ENCODE data around the gene CNNM3.

Gene CNNM3

GRCh38 chr2:96816836-96817702 lies 1.0 kb downstream of the CNNM3 start:
- no peak for DNase-seq (ENCODE audit: low read depth in 2 of 2)

- DNase-seq (ENCODE audit: low read depth in 2 of 2), result no peak
Measured at GRCh38 chr2:96817882-96818281, 1.8 kb downstream of the CNNM3 start.

GRCh38 chr2:96819128-96819875 lies 3.2 kb downstream of the CNNM3 start:
- no peak for DNase-seq (ENCODE audit: low read depth in 2 of 2)

DNA sequence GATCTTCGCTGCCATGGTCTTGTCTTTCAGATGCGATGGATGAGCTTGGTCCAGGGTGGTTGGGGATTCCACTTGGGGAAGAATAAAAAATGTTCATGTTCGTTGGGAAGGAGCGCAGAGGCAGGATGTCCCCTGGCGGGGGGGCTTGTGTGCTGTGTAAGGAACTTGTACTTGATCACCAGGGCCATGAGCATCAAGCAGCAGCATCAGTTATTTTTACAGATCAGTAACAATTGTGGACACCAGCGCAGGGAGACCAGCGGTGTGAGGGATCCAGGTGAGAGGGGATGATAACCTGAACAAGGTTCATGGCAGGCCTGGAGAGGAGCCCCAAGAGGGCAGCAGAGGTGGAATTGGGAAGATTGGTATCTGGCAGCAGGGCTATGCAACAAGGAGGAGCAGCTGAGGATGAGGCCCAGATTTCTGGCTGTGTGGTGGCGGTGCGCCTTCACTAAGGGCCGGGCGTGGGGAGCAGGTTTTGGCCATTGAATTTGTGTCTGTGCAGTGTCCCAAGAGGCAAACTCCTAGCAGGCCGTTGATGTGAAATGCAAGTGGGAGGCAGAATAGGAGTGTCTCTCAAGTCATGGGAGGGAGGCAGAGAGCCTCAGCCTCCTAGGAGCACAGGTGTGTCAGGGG lies 3.9 kb downstream of the CNNM3 start:
- no peak for DNase-seq (ENCODE audit: low read depth in 2 of 2)

DNA sequence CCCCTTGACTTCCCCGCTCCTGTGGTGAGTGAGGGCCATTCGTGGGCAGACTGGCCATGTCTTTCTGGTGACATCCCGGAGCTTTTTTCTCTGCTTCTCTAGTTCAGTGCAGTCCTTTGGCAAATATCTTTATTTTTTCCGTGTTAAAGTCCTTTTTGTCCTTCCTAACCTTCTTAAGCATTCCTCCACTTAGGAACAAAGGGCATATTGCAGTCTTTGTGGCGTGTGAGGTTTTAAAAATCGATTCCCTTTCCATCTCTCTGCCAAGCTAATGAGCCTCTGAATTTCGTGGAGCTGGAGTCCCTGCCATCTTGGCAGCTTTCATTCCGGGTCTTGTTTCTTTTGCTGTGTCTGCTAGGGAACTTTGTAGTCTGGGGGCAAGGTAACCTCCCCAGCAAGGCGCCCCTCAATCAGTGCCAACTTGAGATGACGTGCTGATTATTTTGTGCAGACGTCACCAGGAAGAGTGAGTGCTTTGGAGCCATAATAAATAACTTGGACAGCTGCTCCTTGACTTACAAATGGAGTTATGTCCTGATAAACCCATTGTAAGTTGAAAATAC lies 5.1 kb downstream of the CNNM3 start:
- no peak for DNase-seq (ENCODE audit: low read depth in 2 of 2)

- DNase-seq (ENCODE audit: low read depth in 2 of 2), result no peak
Measured at GRCh38 chr2:96822786-96823185, 6.7 kb downstream of the CNNM3 start.

DNA sequence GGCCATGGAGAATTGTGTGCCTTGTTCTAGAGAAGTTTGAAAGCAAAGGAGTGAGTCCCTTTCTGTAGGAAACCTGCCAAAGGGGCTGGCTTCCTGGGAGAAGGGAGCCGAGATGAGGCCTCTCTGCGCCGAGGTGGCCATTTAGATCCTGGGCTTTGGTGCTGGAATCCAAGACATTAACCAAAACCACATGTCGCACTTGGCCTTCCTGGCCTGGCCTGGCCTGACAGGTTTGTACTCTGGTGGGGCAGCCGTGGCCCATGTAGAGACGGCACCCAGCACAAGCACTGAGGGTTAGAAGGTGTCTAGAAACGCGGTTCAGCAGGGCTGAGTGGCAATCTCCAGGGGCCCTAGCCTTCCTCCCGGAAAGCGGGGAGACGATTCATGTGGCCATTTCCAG lies 7.1 kb downstream of the CNNM3 start:
- DNase-seq (ENCODE audit: low read depth in 2 of 2), result no peak

DNA sequence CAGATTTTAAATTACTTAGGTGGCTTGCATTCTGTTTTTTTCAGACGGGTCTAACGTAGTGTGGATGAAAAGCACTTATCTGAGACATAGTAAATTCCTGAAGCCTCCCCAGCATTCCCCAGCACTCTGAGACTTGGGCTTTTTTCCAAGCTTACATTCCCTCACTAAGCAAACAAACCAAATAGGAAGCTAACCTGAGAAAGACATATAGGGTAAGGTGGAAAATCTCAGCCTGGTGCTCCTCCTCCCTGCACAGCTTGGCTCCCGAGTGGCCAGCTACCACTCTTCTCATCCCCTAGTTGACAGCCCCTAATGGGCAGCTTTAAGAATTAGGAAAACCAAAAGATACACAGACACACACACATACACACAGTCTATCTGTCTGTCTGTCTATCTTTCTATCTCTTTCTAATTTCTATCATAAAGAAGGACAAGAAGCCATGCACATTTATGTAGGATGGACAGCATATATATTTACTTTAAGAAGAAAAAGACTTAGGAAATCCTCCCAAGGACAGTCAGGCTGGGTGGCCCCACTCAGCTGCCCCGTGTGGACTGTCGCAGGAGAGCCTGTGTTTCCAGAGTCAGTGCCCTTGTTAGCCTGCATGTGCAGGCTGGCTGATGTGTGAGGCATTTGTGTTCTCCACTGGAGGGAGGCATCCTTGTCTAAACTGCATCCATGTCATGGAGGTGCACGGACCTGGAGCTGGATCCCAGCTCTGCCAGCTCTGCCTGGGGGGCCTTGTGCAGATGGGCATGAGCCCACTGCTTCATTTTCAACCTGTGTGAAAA lies 8.2 kb downstream of the CNNM3 start:
- DNase-seq (ENCODE audit: low read depth in 2 of 2), result no peak

DNA sequence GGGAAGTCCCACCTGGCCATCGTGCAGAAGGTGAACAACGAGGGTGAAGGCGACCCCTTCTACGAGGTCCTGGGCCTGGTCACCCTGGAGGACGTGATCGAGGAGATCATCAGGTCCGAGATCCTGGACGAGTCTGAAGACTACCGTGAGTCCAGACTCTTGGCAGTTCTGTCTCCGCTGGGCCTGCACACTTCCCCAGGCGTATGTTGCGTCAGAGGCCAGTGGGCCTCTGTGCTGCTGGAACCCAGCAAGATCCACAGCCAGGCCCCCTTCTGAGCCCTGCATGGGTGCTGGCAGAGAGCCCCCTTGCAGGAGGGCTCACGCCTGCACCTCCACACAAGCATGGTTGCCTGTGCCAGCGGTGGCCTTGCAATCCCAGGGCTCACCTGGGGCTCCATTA lies 9.0 kb downstream of the CNNM3 start:
- no peak for DNase-seq (ENCODE audit: low read depth in 2 of 2)

DNA sequence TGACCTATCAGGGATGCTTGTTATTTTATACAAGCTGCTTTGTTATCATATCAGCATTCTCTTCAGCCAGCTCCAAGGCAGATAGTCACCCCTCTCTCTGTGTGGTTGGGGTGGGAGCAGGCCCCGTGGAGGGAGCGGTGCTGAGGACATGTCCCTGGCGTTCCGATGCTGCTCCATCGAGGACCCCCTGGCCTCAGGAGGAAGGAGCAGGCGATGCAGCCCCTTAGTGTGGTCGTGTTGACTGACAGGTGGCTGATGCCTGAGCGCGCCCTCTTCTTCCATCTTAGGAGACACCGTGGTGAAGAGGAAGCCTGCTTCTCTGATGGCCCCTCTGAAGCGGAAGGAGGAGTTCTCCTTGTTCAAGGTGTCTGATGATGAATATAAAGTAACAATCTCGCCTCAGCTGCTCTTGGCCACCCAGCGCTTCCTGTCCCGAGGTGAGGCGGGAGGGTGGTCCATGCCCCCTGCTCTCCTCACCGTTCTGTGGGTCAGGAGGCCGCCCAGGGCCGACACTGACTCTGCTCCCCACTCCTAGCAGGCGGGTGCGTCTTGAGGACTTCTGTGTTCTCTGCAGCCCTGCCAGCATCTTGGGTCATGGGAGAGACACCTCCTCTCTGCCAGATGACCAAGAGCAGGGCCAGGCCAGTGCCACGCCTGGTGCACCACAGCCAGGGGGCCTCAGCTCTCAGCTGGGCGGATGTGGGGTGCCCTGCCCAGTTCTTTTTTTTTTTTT lies 10.6 kb downstream of the CNNM3 start:
- no peak for DNase-seq (ENCODE audit: low read depth in 2 of 2)

DNA sequence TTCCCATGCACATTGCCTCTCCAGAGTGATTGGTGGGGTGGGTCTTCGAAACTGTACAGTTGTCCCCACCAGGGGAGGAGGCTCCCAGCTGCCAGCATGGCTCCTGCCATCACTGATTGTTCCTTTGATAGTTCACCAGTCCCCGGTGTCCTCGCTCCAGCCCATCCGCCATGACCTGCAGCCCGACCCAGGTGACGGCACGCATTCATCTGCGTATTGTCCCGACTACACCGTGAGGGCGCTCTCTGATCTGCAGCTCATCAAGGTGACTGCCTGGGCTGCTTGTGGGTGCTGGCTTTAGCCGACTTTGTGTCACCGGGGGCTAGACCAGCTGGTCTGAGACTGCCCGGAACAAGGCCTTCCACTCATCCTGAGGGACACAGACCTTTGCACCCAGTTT lies 12.4 kb downstream of the CNNM3 start:
- DNase-seq (ENCODE audit: low read depth in 2 of 2), result no peak

GRCh38 chr2:96828874-96829273 lies 12.8 kb downstream of the CNNM3 start:
- DNase-seq (ENCODE audit: low read depth in 2 of 2), result no peak

GRCh38 chr2:96830044-96830562 lies 14.0 kb downstream of the CNNM3 start:
- no peak for DNase-seq (ENCODE audit: low read depth in 2 of 2)

DNA sequence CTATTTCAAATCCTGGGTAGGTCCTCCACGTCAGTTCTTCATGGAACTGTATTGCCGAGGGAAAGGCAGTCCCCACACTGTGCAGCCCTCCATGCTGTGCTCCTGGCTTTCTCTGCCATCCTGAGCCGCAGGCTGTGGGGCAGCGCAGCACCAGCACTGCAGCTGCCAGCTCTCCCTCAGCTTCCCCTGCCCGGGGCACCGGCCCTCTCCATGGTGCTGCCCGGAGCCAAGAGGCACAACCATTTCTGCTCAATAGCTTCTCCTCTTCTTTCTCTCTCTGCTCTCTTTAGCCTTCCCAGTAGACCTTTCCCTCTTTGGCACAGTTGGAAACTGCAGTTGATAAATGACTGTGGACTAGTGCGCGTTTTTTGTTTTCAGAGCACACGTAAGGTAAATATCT lies 15.6 kb downstream of the CNNM3 start:
- no peak for DNase-seq (ENCODE audit: low read depth in 2 of 2)

DNA sequence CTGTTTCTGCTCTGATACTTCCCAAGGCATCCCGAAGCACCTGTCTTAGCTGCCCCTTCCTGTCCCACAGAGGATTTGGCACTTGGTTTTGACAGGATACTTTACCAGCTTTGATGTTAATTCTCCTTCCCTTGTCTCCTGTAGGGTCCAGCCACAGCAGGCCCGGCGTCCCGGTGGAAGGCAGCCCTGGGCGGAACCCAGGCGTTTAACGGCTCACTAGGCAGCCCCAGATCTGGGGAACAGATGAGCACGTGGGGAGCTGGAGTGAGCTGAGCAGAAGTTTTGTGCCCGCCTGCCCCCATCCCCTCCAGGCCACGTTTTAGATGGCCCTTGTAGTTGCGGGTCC lies 16.3 kb downstream of the CNNM3 start:
- no peak for DNase-seq (ENCODE audit: low read depth in 2 of 2)

DNA sequence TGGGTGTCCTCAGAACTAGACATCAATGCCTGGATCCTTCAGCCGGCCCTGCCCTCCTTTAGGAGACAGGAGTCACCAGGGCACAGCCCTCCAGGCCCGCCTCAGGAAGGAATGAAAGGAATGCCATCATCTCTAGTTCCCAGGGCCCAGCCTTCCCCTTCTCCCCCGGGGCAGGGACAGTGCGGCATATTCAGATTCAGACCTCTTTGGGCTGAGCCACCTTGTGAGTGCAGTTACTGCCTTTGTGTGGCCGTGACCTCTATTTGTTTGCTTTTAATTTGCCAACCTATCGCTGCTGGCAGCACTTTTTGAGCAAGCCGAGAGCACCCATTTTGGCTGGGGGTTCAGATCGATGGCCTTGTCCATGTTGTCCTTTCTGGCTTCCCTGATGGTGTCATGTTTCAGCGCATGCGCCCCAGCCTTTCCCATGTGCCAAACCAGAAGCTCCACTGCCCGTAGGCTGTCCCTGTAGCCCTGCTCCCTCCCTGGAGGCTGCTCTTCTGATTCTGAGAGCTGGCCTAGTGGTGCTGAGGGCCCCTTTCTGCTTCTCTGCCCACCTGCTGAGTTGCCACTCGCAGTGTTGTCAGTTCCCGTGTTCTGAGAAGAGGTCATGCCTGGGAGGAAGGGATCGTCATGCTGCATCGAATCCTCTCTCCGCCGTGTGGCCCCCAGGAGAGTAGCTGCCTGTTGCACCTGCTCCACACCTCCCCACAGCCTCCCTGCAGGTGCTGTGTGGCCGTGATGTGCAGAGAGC lies 16.9 kb downstream of the CNNM3 start:
- no peak for DNase-seq (ENCODE audit: low read depth in 2 of 2)

DNA sequence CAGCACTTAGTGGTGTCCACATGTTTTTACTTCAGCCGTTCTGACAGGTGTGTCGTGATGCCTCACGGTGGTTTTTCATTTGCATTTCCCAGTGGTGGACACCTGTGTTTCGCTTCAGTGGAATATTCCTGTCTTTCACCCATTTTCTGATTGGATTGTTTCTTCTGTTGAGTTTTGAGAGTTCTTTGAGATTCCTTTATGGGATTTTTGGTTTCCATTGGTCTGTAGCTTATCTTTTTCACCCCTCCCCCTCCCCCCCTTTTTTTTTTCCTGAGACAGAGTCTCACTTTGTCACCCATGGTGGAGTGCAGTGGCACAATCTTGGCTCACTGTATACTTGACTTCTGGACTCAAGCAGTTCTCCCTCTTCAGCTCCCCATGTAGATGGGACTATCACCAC lies 19.8 kb downstream of the CNNM3 start:
- DNase-seq (ENCODE audit: low read depth in 2 of 2), result no peak

GRCh38 chr2:96837575-96837974 lies 21.5 kb downstream of the CNNM3 start:
- no peak for DNase-seq (ENCODE audit: low read depth in 2 of 2)

DNA sequence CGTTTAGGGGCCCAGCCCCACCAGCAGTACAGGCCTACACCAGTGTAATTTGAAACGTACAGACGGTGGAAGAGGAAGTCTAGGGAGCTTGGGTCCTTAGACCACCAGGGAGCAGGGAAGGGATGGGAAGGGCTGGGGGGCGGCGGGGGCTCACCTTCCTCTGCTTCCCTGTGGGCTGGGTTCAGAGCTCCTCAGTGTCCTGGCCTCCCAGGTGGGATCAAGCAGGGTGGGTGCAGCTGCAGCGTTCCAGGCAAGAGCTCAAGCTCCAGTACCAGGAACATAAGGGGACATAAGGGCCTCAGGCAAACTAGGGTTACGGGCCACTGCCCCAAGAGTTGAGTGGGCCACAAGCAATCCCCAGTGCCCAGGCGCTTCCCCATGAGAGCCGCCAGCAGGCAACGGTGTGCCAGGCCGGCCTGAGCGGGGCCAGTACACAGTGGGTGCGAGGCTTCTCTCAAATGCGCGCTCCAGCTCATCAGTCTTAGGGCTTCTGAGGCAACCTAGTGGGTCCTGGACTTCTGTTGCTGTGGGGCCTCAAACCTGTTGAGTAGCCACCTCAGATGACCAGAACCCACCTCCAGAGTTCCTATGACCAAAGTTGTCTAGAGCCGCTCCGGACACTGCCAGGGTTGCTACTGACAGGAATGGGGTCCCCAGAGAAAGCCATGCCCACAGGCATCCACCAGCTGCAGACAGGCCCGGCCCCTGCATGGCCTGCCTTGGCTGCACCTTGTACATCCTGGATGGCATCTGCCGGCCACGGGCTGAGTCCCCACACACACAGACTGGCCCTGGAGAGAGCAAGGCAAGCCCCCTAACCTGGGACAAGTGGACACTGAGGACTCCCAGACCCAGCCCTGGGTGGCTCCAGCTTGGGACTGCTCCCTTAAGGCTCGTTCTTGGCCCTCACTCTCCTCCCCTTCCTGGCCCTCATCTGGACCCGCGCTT lies 22.6 kb downstream of the CNNM3 start:
- no peak for DNase-seq (ENCODE audit: low read depth in 2 of 2)
